Gastrocnemius medialis (tissue), 4 donors: ENCODE data around the gene DYSF. TPM values are rescaled to one million over a fixed set of nuclear protein-coding genes. Genes with fewer than 3 reads are reported as not detected.

Source experiments
- ATAC-seq, 2 donors: fragments of 150-250 bp; one replicate each; pipeline ENCODE4 v1.9.1; 2016
- DNase-seq, 2 donors: peaks; one replicate each; pipeline ENCODE4 v3.0.0-alpha.2; 2019
- H3K27ac ChIP-seq, 4 donors: fragments of 200-600 bp; sonication (generic); 1 replicate in 1 of 4; 2 replicates in 3 of 4; pipeline ENCODE4 v1.5.1; 2016 to 2018; ENCODE audit warnings: mild to moderate bottlenecking in 2 of 4, moderate library complexity in 1 of 4
- H3K27me3 ChIP-seq, 3 donors: fragments of 200-600 bp; sonication (generic) in 2 of 3; 1 replicate in 1 of 3; 2 replicates in 2 of 3; pipeline versions ENCODE4 v1.5.1 to v1.6.0; 2016 to 2019; ENCODE audit warnings: mild to moderate bottlenecking in 1 of 3, moderate library complexity in 1 of 3
- H3K36me3 ChIP-seq, 2 donors: fragments of 200-600 bp; sonication (generic) in 1 of 2; one replicate each; pipeline ENCODE4 v1.5.1; 2017 to 2018
- H3K4me1 ChIP-seq, 2 donors: fragments of 200-600 bp; sonication (generic) in 1 of 2; one replicate each; pipeline ENCODE4 v1.5.1; 2016 to 2017; ENCODE audit warnings: mild to moderate bottlenecking in 2 of 2
- H3K4me3 ChIP-seq, 4 donors: fragments of 200-600 bp; sonication (generic) in 3 of 4; 1 replicate in 1 of 4; 2 replicates in 3 of 4; pipeline ENCODE4 v1.5.1; 2016 to 2019; ENCODE audit warnings: mild to moderate bottlenecking in 2 of 4
- H3K9me3 ChIP-seq, 3 donors: fragments of 200-600 bp; sonication (generic) in 2 of 3; 1 replicate in 1 of 3; 2 replicates in 2 of 3; pipeline ENCODE4 v1.5.1; 2016 to 2019
- POLR2A ChIP-seq, 2 donors: fragments of 450-650 bp; IDR thresholded peaks; one replicate each; pipeline ENCODE4 v1.6.1; 2017; ENCODE audit warnings: antibody characterized with exemption in 2 of 2, mild to moderate bottlenecking in 2 of 2, moderate library complexity in 2 of 2
- in situ Hi-C, 4 donors: fragments of 200-750 bp; cut with MboI; loops; one replicate each; pipeline versions ENCODE4 v1.15.0 to v1.8.0; 2017; ENCODE audit warnings: low sequenced_read_pairs in 4 of 4
- intact Hi-C: fragments of 100-400 bp; cut with DNase I; formaldehyde crosslinking; loops from one replicate; pipeline ENCODE4 v1.15.1; 2023; ENCODE audit warnings: low total_unique reads
- total RNA-seq, 4 donors: library from RNA; depleted of rRNA; stranded (reverse); fragments of >200 nt; gene quantifications; one replicate each; pipeline versions ENCODE4 v1.1.0 to v1.2.3, GENCODE V29; 2016
- TF ChIP-seq, protein P1 (sequence below), 5 experiments: fragments of 450-650 bp in 3 of 5; fragments of 200-600 bp in 2 of 5; sonication (generic) in 2 of 5; IDR thresholded peaks in 4 of 5; conservative IDR thresholded peaks in 1 of 5; 1 replicate in 4 of 5; 2 replicates in 1 of 5; pipeline ENCODE4 v1.5.1; 2016 to 2019; ENCODE audit warnings: antibody characterized with exemption in 5 of 5, mild to moderate bottlenecking in 3 of 5, moderate library complexity in 3 of 5

DYSF gene
- total RNA-seq, 4 donors from 2014 or later = 40.7 to 267 (median 153) TPM

DNA sequence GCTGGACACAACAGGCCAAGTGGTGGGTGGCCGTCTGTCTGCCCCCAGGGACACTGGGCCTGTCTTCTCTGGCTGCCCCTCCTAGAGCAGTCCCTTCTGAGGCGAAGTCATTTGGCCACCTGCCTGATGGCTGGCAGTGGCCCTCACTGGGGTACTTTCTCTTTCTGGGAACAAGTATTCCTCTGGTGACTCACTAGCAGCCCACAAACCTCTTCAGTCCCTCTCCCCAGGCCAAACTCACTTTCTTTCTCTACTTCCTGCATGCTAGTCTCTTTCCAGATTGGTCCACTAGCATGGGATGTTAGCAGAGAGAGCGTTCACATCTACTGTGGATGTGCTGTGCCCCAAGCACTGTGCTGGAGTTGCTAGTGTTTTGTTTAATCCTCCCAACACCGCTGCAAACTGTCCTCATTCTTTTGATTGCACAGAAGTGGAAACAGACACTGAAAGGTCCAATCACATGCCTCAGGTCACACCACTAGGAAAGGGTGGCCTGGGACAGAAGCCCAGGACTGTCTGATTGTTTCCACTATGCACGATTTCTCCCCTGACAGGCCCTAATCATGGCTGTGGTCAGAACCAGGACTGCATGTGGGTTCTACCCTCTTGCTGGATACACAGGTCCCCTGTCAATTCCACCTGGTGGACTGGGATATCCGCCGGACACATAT, 5.2 kb downstream of the DYSF start:
- in situ Hi-C loops = no loop called here
- no peaks in the 10 kb centered on the region for H3K9me3 ChIP-seq
- no peaks in the 10 kb centered on the region for H3K27me3 ChIP-seq
- DNase-seq (peak; percentile 45 to 54), ATAC-seq (peak; percentile 14 to 42)
- H3K4me3 ChIP-seq = no peak overlapping the region
- intact Hi-C loops = loop anchor here (10.0 kb wide), 2 partner anchors 256 to 686 kb away; partner anchors contain the start of gene CYP26B1
- peaks cover 88 to 93% of the 10 kb centered on the region in 2 donors for H3K4me1 ChIP-seq
- no peaks in the 10 kb centered on the region for H3K36me3 ChIP-seq
- peak overlapping the region; percentile 92 to 99 (median 94) for H3K27ac ChIP-seq
- TF ChIP-seq, protein P1, sequence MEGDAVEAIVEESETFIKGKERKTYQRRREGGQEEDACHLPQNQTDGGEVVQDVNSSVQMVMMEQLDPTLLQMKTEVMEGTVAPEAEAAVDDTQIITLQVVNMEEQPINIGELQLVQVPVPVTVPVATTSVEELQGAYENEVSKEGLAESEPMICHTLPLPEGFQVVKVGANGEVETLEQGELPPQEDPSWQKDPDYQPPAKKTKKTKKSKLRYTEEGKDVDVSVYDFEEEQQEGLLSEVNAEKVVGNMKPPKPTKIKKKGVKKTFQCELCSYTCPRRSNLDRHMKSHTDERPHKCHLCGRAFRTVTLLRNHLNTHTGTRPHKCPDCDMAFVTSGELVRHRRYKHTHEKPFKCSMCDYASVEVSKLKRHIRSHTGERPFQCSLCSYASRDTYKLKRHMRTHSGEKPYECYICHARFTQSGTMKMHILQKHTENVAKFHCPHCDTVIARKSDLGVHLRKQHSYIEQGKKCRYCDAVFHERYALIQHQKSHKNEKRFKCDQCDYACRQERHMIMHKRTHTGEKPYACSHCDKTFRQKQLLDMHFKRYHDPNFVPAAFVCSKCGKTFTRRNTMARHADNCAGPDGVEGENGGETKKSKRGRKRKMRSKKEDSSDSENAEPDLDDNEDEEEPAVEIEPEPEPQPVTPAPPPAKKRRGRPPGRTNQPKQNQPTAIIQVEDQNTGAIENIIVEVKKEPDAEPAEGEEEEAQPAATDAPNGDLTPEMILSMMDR (IDR thresholded peaks at IDR 0.05 in 4 of 5, conservative IDR thresholded peaks at IDR 0.05 in 1 of 5) = no peak
- peak; percentile 15 to 44 for TF ChIP-seq POLR2A (IDR thresholded peaks at IDR 0.05)

DNA sequence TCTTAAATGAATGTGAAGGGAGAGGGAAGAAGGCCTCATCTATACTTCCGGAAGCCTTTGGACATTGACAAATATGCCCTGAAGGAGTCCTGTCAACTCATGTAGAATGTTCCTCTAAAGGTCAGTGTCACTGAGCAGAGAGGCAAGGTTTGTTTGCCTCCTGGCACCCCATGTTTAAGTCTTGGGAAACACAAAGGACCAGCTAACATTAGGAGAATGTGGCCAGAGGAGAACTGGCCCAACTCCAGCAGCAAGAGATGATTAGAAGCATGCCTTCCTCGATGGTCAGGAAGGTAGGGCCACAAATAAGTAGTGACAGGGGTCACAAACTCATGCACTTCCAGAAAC, 5.7 kb downstream of the DYSF start:
- in situ Hi-C loops = no loop called here
- intact Hi-C loops = loop anchor here (10.0 kb wide), 2 partner anchors 256 to 686 kb away; partner anchors contain the start of gene CYP26B1
- H3K4me3 ChIP-seq = no peak overlapping the region
- no peak for DNase-seq
- peaks cover 90 to 96% of the 10 kb centered on the region in 2 donors for H3K4me1 ChIP-seq
- no peaks in the 10 kb centered on the region for H3K9me3 ChIP-seq
- H3K27ac ChIP-seq = peak overlapping the region; percentile 92 to 99 (median 94)
- no peaks in the 10 kb centered on the region for H3K36me3 ChIP-seq
- TF ChIP-seq POLR2A (IDR thresholded peaks at IDR 0.05) = no peak
- TF ChIP-seq, protein P1 (IDR thresholded peaks at IDR 0.05 in 4 of 5, conservative IDR thresholded peaks at IDR 0.05 in 1 of 5) = no peak
- no peak for ATAC-seq
- H3K27me3 ChIP-seq = no peaks in the 10 kb centered on the region

DNA sequence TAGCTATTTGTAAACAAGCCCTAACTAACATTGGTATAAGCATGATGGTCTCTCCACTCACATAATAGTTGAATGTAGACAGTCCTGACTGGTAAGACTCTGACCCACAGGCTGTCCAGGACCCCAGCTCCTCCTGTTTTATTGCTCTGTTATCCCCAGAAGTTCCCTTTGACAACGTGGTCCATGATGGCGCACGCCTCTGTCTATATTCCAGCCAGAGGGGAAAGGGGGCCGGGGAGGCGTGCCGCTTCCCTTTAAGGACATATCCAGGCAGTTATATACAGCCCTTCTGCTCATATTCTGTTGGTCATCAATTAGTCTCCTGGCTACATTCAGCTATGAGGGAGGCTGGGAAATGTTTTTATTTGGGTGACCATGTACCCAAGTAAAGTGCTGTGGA, 6.7 kb downstream of the DYSF start:
- Histone ChIP-seq H3K27me3 (no peaks in the 10 kb centered on the region), H3K36me3 (no peaks in the 10 kb centered on the region), H3K27ac (peak overlapping the region; percentile 56 to 99 (median 93)), H3K9me3 (no peaks in the 10 kb centered on the region), H3K4me1 (peaks cover 83 to 94% of the 10 kb centered on the region in 2 donors), H3K4me3 (no peak overlapping the region)
- in situ Hi-C loops = loop anchor here in 2 of 4 donors (5.0 to 10.0 kb wide), 2 partner anchors 47 to 55 kb away; no protein-coding TSS in a partner anchor
- no peak for ATAC-seq
- no peak for DNase-seq
- intact Hi-C loops = loop anchor here (1.0 kb wide), 1 partner anchor 50 kb away; no protein-coding TSS in a partner anchor
- TF ChIP-seq, protein P1 (IDR thresholded peaks at IDR 0.05 in 4 of 5, conservative IDR thresholded peaks at IDR 0.05 in 1 of 5) = no peak
- no peak for TF ChIP-seq POLR2A (IDR thresholded peaks at IDR 0.05)

DNA sequence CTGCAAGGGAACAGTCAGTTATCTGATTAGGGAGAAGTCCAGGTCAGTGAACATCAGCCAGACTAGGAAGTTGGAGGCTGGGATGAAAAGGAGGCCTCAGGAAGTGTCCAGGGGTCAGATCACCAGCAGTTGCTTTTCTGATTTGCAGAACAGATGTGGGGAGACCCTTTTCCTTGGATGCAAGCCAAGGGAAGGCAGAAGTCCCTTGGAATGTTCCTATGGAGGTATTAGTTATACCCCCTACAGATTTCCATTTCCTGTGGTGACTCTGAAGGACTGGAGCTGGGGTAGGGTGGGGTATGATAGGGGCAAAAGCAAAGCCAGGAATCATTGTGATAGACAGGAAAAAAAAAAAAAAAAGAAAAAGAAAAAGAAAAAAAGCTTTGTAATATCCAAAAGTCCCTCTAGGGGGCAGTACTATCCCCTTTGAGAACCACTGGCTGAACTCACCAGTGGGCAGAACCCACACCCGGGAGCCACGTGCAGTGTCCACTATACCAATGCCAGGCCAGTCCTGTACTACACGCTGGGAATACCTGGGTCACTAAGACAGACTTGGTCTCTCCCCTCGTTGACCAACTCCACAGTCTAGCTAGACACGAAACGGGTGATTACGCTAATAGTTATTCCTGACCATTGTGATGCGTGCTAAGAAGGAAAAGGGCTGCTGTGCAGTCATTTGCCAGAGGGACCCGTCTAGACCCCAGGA, 7.4 kb downstream of the DYSF start:
- peak in 1 of 2 donors; percentile 66 for DNase-seq
- intact Hi-C loops (loop anchor here (1.0 kb wide), 1 partner anchor 50 kb away; no protein-coding TSS in a partner anchor), in situ Hi-C loops (loop anchor here in 2 of 4 donors (5.0 to 10.0 kb wide), 2 partner anchors 47 to 54 kb away; no protein-coding TSS in a partner anchor)
- Histone ChIP-seq H3K36me3 (no peaks in the 10 kb centered on the region), H3K27me3 (no peaks in the 10 kb centered on the region), H3K4me3 (no peak overlapping the region), H3K9me3 (no peaks in the 10 kb centered on the region), H3K27ac (peak overlapping the region; percentile 56 to 99 (median 93)), H3K4me1 (peaks cover 79 to 92% of the 10 kb centered on the region in 2 donors)
- TF ChIP-seq POLR2A (IDR thresholded peaks at IDR 0.05) = no peak
- TF ChIP-seq, protein P1 (IDR thresholded peaks at IDR 0.05 in 4 of 5, conservative IDR thresholded peaks at IDR 0.05 in 1 of 5) = peak; percentile 53 to 74 (median 58)
- ATAC-seq = peak; percentile 46 to 59
